OCI-LY3 (cell line): ENCODE results near the gene NEO1.

Source experiments
- H2AFZ ChIP-seq: fragments of 200-600, 300-600 bp; shearing (Covaris generic); 2 replicates; pipeline ENCODE4 v1.6.0; 2014; ENCODE audit warnings: antibody characterized with exemption, low read depth, low read length
- H3K27ac ChIP-seq: fragments of 200-600, 300-600 bp; sonication (generic); 2 replicates; pipeline ENCODE4 v1.5.1; 2014; ENCODE audit warnings: mild to moderate bottlenecking, low read length, moderate library complexity, mixed read lengths
- H3K27me3 ChIP-seq: fragments of 200-600, 300-600 bp; sonication (generic); 2 replicates; pipeline ENCODE4 v1.6.1; 2014; ENCODE audit warnings: low read depth, low read length, mixed read lengths
- H3K36me3 ChIP-seq: fragments of 200-600, 300-600 bp; sonication (generic); replicated peaks from 2 replicates; pipeline ENCODE3; 2014; ENCODE audit warnings: low read depth, low read length, mixed read lengths
- H3K4me1 ChIP-seq: fragments of 300-600, 200-600 bp; sonication (generic); 2 replicates; pipeline ENCODE4 v1.6.1; 2014; ENCODE audit warnings: low read length, mixed read lengths
- H3K4me2 ChIP-seq: fragments of 200-600, 300-600 bp; sonication (generic); 2 replicates; pipeline ENCODE4 v1.6.1; 2014; ENCODE audit warnings: low read length, mixed read lengths
- H3K4me3 ChIP-seq: fragments of 300-600, 200-600 bp; sonication (generic); 2 replicates; pipeline ENCODE4 v1.5.1; 2014; ENCODE audit warnings: antibody characterized with exemption, mild to moderate bottlenecking, low read length, moderate library complexity
- H3K79me2 ChIP-seq: fragments of 300-600, 200-600 bp; shearing (Covaris generic); 2 replicates; pipeline ENCODE4 v1.6.1; 2014; ENCODE audit warnings: mild to moderate bottlenecking, low read length, mixed read lengths
- H3K9ac ChIP-seq: fragments of 300-600, 200-600 bp; shearing (Covaris generic); 2 replicates; pipeline ENCODE4 v1.6.0; 2014; ENCODE audit warnings: mild to moderate bottlenecking, low read length, moderate library complexity
- H3K9me3 ChIP-seq: fragments of 200-600, 300-600 bp; shearing (Covaris generic); 2 replicates; pipeline ENCODE4 v1.6.1; 2014; ENCODE audit warnings: low read length, mixed read lengths; ENCODE audit not compliant: insufficient read depth
- H4K20me1 ChIP-seq: fragments of 200-600, 300-600 bp; sonication (generic); 2 replicates; pipeline ENCODE4 v1.6.1; 2016; ENCODE audit warnings: low read length, mixed read lengths; ENCODE audit not compliant: insufficient read depth
- EZH2phosphoT487 ChIP-seq: fragments of 200-600 bp; shearing (Covaris generic); IDR thresholded peaks from 2 replicates; pipeline ENCODE4 v1.6.1; 2018; ENCODE audit warnings: antibody characterized with exemption, mixed run types, low read depth
- TF ChIP-seq, protein P1 (sequence below): fragments of 200-600, 300-600 bp; sonication (generic); IDR thresholded peaks from 2 replicates; pipeline ENCODE4 v1.5.1; 2014; ENCODE audit warnings: antibody characterized with exemption, low read length, low read depth

NEO1 gene

DNA sequence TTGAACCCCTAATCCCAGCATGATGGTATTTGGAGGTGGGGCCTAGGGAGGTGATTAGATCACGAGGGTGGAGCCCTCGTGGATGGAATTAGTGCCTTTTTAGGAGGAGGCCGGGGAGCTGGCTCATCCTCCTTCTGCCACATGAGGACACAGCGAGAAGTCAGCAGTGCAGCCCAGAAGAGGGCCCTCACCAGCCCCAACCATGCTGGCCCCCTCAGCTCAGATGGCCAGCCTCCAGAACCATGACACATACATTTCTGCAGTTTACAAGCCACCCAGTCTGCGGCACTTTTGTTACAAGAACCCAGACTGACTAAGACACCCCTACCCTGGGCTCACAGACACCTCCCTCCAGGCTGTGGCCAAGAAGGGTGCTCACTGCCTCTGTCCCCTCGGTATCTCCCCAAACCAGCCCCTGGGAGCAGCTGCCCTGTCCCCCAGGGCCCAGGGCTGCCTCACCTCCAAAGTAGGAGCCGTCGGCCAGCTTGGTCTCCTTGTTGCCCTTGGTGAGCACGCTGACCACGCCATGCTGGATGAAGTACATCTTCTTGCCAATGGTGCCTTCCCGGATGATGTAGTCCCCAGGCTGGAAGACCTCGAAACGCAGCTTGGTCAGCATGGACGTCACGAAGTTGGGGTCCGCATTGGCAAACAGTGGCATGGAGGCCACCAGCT lies 272.4 kb downstream of the NEO1 start:
- H3K27ac ChIP-seq = no peak overlapping the region
- TF ChIP-seq, protein P1, sequence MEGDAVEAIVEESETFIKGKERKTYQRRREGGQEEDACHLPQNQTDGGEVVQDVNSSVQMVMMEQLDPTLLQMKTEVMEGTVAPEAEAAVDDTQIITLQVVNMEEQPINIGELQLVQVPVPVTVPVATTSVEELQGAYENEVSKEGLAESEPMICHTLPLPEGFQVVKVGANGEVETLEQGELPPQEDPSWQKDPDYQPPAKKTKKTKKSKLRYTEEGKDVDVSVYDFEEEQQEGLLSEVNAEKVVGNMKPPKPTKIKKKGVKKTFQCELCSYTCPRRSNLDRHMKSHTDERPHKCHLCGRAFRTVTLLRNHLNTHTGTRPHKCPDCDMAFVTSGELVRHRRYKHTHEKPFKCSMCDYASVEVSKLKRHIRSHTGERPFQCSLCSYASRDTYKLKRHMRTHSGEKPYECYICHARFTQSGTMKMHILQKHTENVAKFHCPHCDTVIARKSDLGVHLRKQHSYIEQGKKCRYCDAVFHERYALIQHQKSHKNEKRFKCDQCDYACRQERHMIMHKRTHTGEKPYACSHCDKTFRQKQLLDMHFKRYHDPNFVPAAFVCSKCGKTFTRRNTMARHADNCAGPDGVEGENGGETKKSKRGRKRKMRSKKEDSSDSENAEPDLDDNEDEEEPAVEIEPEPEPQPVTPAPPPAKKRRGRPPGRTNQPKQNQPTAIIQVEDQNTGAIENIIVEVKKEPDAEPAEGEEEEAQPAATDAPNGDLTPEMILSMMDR = no peak
- no peak for TF ChIP-seq EZH2phosphoT487

DNA sequence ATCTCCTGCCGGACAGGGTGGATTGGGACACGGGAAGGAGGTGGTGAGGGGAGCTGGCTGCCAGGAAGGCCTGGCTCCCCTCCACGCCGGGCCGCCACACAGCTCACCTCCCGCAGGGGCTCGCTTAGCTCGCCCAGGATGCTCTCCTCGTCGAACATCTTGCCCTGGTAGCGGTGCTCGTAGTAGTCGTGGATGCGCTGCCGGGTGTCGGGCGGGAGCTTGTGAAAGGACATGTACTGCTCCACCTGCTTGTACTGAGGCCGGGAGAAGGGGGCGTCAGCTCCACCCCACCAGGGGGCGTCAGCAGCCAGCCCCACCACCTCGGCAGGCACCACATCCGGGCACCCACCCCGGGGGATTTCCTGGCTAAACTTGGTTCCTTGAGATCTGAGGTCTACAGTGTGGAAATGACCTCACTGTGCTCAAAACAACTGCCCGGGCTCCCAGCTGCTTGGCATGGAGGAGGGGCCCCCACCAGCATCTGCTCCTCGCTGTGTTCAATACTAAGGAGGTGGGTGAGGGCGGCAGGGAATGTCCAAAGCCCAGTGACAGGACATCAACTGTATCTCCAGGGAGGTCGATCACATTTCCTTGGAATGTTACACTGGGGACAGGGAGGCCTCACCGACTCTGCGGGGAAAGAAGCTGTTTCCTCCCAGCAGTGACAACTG lies 273.1 kb downstream of the NEO1 start:
- TF ChIP-seq, protein P1 = peak; percentile 42
- no peak for TF ChIP-seq EZH2phosphoT487
- Histone ChIP-seq H3K4me1 (peaks cover 8% of the 10 kb centered on the region; the same call in 1 of the 2 replicates), H3K36me3 (no peaks in the 10 kb centered on the region), H3K79me2 (no peaks in the 10 kb centered on the region), H3K9ac (no peak overlapping the region), H3K9me3 (no peaks in the 10 kb centered on the region), H2AFZ (peak overlapping the region; percentile 34; the same call in 1 of the 2 replicates), H3K27me3 (no peaks in the 10 kb centered on the region), H3K27ac (no peak overlapping the region), H3K4me3 (peak overlapping the region; percentile 39; the same call in 1 of the 2 replicates), H3K4me2 (peak overlapping the region; percentile 38), H4K20me1 (no peaks in the 10 kb centered on the region)

More for the DNA sequence above, 272.4 kb downstream of the NEO1 start:
- no peaks in the 10 kb centered on the region for H3K36me3 ChIP-seq
- peaks cover 8% of the 10 kb centered on the region; the same call in 1 of the 2 replicates for H3K4me1 ChIP-seq
- no peak overlapping the region for H2AFZ ChIP-seq
- H3K4me2 ChIP-seq = no peak overlapping the region
- H3K27me3 ChIP-seq = no peaks in the 10 kb centered on the region
- no peak overlapping the region for H3K9ac ChIP-seq
- H4K20me1 ChIP-seq = no peaks in the 10 kb centered on the region
- H3K9me3 ChIP-seq = no peaks in the 10 kb centered on the region
- H3K79me2 ChIP-seq = no peaks in the 10 kb centered on the region
- no peak overlapping the region for H3K4me3 ChIP-seq

DNA sequence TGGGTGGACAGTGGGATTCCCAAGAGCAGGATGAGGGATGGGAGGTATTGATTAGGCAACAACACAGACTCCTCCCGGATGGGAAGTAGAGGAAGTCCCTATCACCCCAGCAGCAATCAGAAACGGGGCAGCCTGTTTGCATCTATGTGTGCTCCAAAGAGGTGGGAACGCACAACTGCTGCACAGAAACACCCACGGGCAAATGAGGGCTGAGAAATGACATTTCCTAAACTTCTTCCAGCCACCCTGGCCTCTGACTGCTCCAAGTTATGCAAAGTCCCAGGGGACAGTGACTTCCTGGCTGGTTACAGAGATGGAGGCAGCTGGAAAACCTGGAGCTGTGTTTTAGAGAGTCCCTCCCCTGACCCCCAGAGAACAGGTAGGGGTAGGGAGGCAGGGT lies 273.9 kb downstream of the NEO1 start:
- H3K4me1 ChIP-seq = peaks cover 8% of the 10 kb centered on the region; the same call in 1 of the 2 replicates
- peak overlapping the region; percentile 38 for H3K4me2 ChIP-seq
- no peak overlapping the region for H2AFZ ChIP-seq
- H3K36me3 ChIP-seq = no peaks in the 10 kb centered on the region
- TF ChIP-seq, protein P1 = no peak
- no peak for TF ChIP-seq EZH2phosphoT487
- no peaks in the 10 kb centered on the region for H3K9me3 ChIP-seq
- peak overlapping the region; percentile 39; the same call in 1 of the 2 replicates for H3K4me3 ChIP-seq
- H3K9ac ChIP-seq = no peak overlapping the region
- no peaks in the 10 kb centered on the region for H3K27me3 ChIP-seq
- H3K79me2 ChIP-seq = no peaks in the 10 kb centered on the region
- H3K27ac ChIP-seq = no peak overlapping the region
- no peaks in the 10 kb centered on the region for H4K20me1 ChIP-seq

- H3K79me2 ChIP-seq = no peaks in the 10 kb centered on the region
- no peak overlapping the region for H3K27ac ChIP-seq
- no peak overlapping the region for H3K9ac ChIP-seq
- no peak overlapping the region for H2AFZ ChIP-seq
- H4K20me1 ChIP-seq = no peaks in the 10 kb centered on the region
- H3K9me3 ChIP-seq = no peaks in the 10 kb centered on the region
- no peak for TF ChIP-seq EZH2phosphoT487
- TF ChIP-seq, protein P1 = no peak
- H3K27me3 ChIP-seq = no peaks in the 10 kb centered on the region
- no peaks in the 10 kb centered on the region for H3K36me3 ChIP-seq
- peaks cover 8% of the 10 kb centered on the region; the same call in 1 of the 2 replicates for H3K4me1 ChIP-seq
- no peak overlapping the region for H3K4me2 ChIP-seq
- no peak overlapping the region for H3K4me3 ChIP-seq
These were observed 276.0 kb downstream of the NEO1 start for GRCh38 chr15:73328149-73328820.
